Spinal cord (tissue), 10 donors: ENCODE measurements around the gene CRIP1. TPM values are rescaled to one million over a fixed set of nuclear protein-coding genes. Genes with fewer than 3 reads are reported as not detected.

ENCODE experiments used
- DNase-seq, 6 donors: peaks; one replicate each; pipeline versions ENCODE4 v3.0.0 to v3.0.0-alpha.2; 2013 to 2015; ENCODE audit warnings: low spot score in 6 of 6, low read depth in 4 of 6
- H3K27ac ChIP-seq: one replicate; pipeline ENCODE4 v1.5.1; 2013; ENCODE audit warnings: low read depth, low read length, control low read depth
- H3K27me3 ChIP-seq: one replicate; pipeline ENCODE4 v1.6.1; 2013; ENCODE audit warnings: low read length; ENCODE audit not compliant: control insufficient read depth, insufficient read depth
- H3K36me3 ChIP-seq: one replicate; pipeline ENCODE4 v1.6.1; 2013; ENCODE audit warnings: low read length; ENCODE audit not compliant: control insufficient read depth, insufficient read depth
- H3K4me1 ChIP-seq: one replicate; pipeline ENCODE4 v1.6.1; 2013; ENCODE audit warnings: low read length; ENCODE audit not compliant: control insufficient read depth, insufficient read depth
- H3K4me3 ChIP-seq: one replicate; pipeline ENCODE4 v1.5.1; 2013; ENCODE audit warnings: low read depth, low read length, control low read depth
- H3K9me3 ChIP-seq: one replicate; pipeline ENCODE4 v1.6.1; 2013; ENCODE audit warnings: low read length; ENCODE audit not compliant: control insufficient read depth, insufficient read depth
- WGBS: methylation state at CpG from one replicate; pipeline ENCODE4 v1.1.5; 2013; ENCODE audit warnings: missing lambda C conversion rate; ENCODE audit not compliant: insufficient coverage; 5-methylcytosine and 5-hydroxymethylcytosine counted together
- long read RNA-seq, 4 donors: transcript quantifications; one replicate each; lab custom pipeline, GENCODE V29; 2026
- polyA plus RNA-seq, 2 donors: library from polyadenylated mRNA; unstranded; fragments of 120-200 nt; gene quantifications; one replicate each; pipeline ENCODE4 v1.2.1, GENCODE V29; 2013; ENCODE audit not compliant: insufficient read length in 2 of 2
- total RNA-seq, 2 donors: library from RNA; depleted of rRNA in 1 of 2; stranded (reverse); fragments of 120-200 nt in 1 of 2; fragments of >200 nt in 1 of 2; gene quantifications; one replicate each; pipeline versions ENCODE4 v1.2.3 to v1.2.4, GENCODE V29; 2013 to 2014
- donor health status: healthy.

Gene CRIP1
- total RNA-seq (10 to 100 TPM in 1 of 2 donors, 1 to 10 TPM in 1; 4.3 to 34.5 TPM), polyA plus RNA-seq (10 to 100 TPM; 13.8 to 21.6 TPM)
- long read RNA-seq, donor 1, transcript CRIP1-201 (5 exons, 1,311 nt) = major isoform, 13 of 16 reads
- long read RNA-seq, donor 1, partial matches to known transcripts = 0 of 16 reads
- long read RNA-seq, donor 1, other reads (novel, unspliced or antisense) = 0 of 16 reads
- long read RNA-seq, donor 2, transcript CRIP1-201 (5 exons, 1,311 nt) = major isoform, 5 of 6 reads
- long read RNA-seq, donor 2, partial matches to known transcripts = 0 of 6 reads
- long read RNA-seq, donor 2, other reads (novel, unspliced or antisense) = 0 of 6 reads
- long read RNA-seq, donor 3, transcript CRIP1-201 (5 exons, 1,311 nt) = major isoform, 9 of 9 reads
- long read RNA-seq, donor 3, partial matches to known transcripts = 0 of 9 reads
- long read RNA-seq, donor 3, other reads (novel, unspliced or antisense) = 0 of 9 reads
- long read RNA-seq, donor 4, transcript CRIP1-201 (5 exons, 1,311 nt) = major isoform, 98 of 132 reads
- long read RNA-seq, donor 4, transcript CRIP1-205 (4 exons, 638 nt) = minor isoform, 26 of 132 reads
- long read RNA-seq, donor 4, transcript CRIP1-206 (3 exons, 2,241 nt) = minor isoform, 5 of 132 reads
- long read RNA-seq, donor 4, partial matches to known transcripts = 0 of 132 reads
- long read RNA-seq, donor 4, other reads (novel, unspliced or antisense) = 0 of 132 reads

GRCh38 chr14:105486163-105486973 lies at the start of gene CRIP1:
CRIP1 (plus strand) TSS chr14:105486886; CDS start chr14:105487260, 374 bp downstream.
- H3K9me3 ChIP-seq = no peaks in the 10 kb centered on the region
- WGBS = 5% methylated on average over 56 of the region's 56 CpGs
- peaks cover 32% of the 10 kb centered on the region for H3K27me3 ChIP-seq
- no peak for DNase-seq
- H3K36me3 ChIP-seq = peaks cover 22% of the 10 kb centered on the region
- H3K4me3 ChIP-seq = peak within 1 kb of the TSS; percentile 24
- H3K27ac ChIP-seq = no peak within 1 kb of the TSS
- H3K4me1 ChIP-seq = peaks cover 89% of the 10 kb centered on the region

GRCh38 chr14:105436891-105437722 lies 49.6 kb upstream of the CRIP1 start:
- H3K4me1 ChIP-seq = no peaks in the 10 kb centered on the region
- H3K36me3 ChIP-seq = peaks cover 54% of the 10 kb centered on the region
- no peak overlapping the region for H3K4me3 ChIP-seq
- H3K27me3 ChIP-seq = no peaks in the 10 kb centered on the region
- H3K9me3 ChIP-seq = no peaks in the 10 kb centered on the region
- no peak for DNase-seq
- no peak overlapping the region for H3K27ac ChIP-seq
- WGBS = 92% methylated on average over 31 of the region's 31 CpGs

- Histone ChIP-seq H3K4me1 (no peaks in the 10 kb centered on the region), H3K4me3 (no peak overlapping the region), H3K36me3 (peaks cover 61% of the 10 kb centered on the region), H3K27ac (no peak overlapping the region), H3K27me3 (no peaks in the 10 kb centered on the region), H3K9me3 (no peaks in the 10 kb centered on the region)
- 95% methylated on average over 18 of the region's 18 CpGs for WGBS
- no peak for DNase-seq
Measured at GRCh38 chr14:105437723-105438500, 48.8 kb upstream of the CRIP1 start.

- Histone ChIP-seq H3K4me3 (no peak overlapping the region), H3K36me3 (peaks cover 61% of the 10 kb centered on the region), H3K27me3 (no peaks in the 10 kb centered on the region), H3K9me3 (no peaks in the 10 kb centered on the region), H3K4me1 (no peaks in the 10 kb centered on the region), H3K27ac (no peak overlapping the region)
- no peak for DNase-seq
- WGBS = 98% methylated on average over 9 of the region's 11 CpGs
Measured at GRCh38 chr14:105439179-105439578, 47.5 kb upstream of the CRIP1 start.

- no peak for DNase-seq
- Histone ChIP-seq H3K9me3 (no peaks in the 10 kb centered on the region), H3K27ac (no peak overlapping the region), H3K36me3 (peaks cover 64% of the 10 kb centered on the region), H3K4me3 (no peak overlapping the region), H3K4me1 (no peaks in the 10 kb centered on the region), H3K27me3 (no peaks in the 10 kb centered on the region)
- WGBS = 93% methylated on average over 33 of the region's 33 CpGs
Measured at GRCh38 chr14:105439710-105440553, 46.8 kb upstream of the CRIP1 start.

GRCh38 chr14:105440554-105440900 lies 46.2 kb upstream of the CRIP1 start:
- WGBS = 95% methylated on average over 15 of the region's 15 CpGs
- Histone ChIP-seq H3K9me3 (no peaks in the 10 kb centered on the region), H3K4me3 (no peak overlapping the region), H3K4me1 (no peaks in the 10 kb centered on the region), H3K36me3 (peaks cover 70% of the 10 kb centered on the region), H3K27me3 (no peaks in the 10 kb centered on the region), H3K27ac (no peak overlapping the region)
- DNase-seq = no peak

- Histone ChIP-seq H3K27ac (no peak overlapping the region), H3K27me3 (no peaks in the 10 kb centered on the region), H3K9me3 (no peaks in the 10 kb centered on the region), H3K4me1 (no peaks in the 10 kb centered on the region), H3K36me3 (peaks cover 74% of the 10 kb centered on the region), H3K4me3 (no peak overlapping the region)
- no peak for DNase-seq
- 94% methylated on average over 9 of the region's 9 CpGs for WGBS
Measured at GRCh38 chr14:105440992-105441391, 45.7 kb upstream of the CRIP1 start.

- Histone ChIP-seq H3K27ac (no peak overlapping the region), H3K9me3 (no peaks in the 10 kb centered on the region), H3K4me1 (no peaks in the 10 kb centered on the region), H3K36me3 (peaks cover 78% of the 10 kb centered on the region), H3K4me3 (no peak overlapping the region), H3K27me3 (no peaks in the 10 kb centered on the region)
- DNase-seq = no peak
- 85% methylated on average over 16 of the region's 17 CpGs for WGBS
Measured at GRCh38 chr14:105442125-105442524, 44.6 kb upstream of the CRIP1 start.
